Ishikawa (cell line): Measurements from ENCODE around the gene GMCL2.

Experiments used
- EP300 ChIP-seq: IDR thresholded peaks from 2 replicates; pipeline ENCODE4 v1.6.1; 2012; ENCODE audit warnings: borderline replicate concordance
- FOXM1 ChIP-seq: IDR thresholded peaks from 2 replicates; pipeline ENCODE4 v1.6.1; 2012; ENCODE audit warnings: low read depth, borderline replicate concordance
- TCF12 ChIP-seq: IDR thresholded peaks from 2 replicates; pipeline ENCODE4 v1.6.1; 2012; ENCODE audit warnings: low read depth

- no peak for TF ChIP-seq TCF12
- no peak for TF ChIP-seq FOXM1
- TF ChIP-seq EP300 = no peak
Measured at GRCh38 chr5:178213003-178213461, 25.9 kb upstream of the GMCL2 start.
